Right atrium auricular region (tissue), 2 donors: ENCODE data around the gene POU2AF3. TPM values are rescaled to one million over a fixed set of nuclear protein-coding genes. Genes with fewer than 3 reads are reported as not detected.

Experiments
- DNase-seq: peaks from one replicate; pipeline ENCODE4 v3.0.0-alpha.2; 2019; ENCODE audit warnings: low spot score
- H3K27ac ChIP-seq, 2 donors: fragments of 200-600 bp; sonication (generic); 1 replicate in 1 of 2; 2 replicates in 1 of 2; pipeline ENCODE4 v1.5.1; 2016 to 2019
- H3K27me3 ChIP-seq, 2 donors: fragments of 200-600 bp; sonication (generic); one replicate each; pipeline versions ENCODE4 v1.5.1 to v1.6.0; 2017 to 2019
- H3K36me3 ChIP-seq: fragments of 200-600 bp; sonication (generic); one replicate; pipeline ENCODE4 v1.5.1; 2016
- H3K4me1 ChIP-seq, 2 donors: fragments of 200-600 bp; sonication (generic); one replicate each; pipeline versions ENCODE4 v1.5.1 to v1.6.0; 2017 to 2019
- H3K4me3 ChIP-seq, 2 donors: fragments of 200-600 bp; sonication (generic); 1 replicate in 1 of 2; 2 replicates in 1 of 2; pipeline ENCODE4 v1.5.1; 2017 to 2019; ENCODE audit warnings: mild to moderate bottlenecking in 1 of 2, moderate library complexity in 1 of 2
- H3K9me3 ChIP-seq, 2 donors: fragments of 200-600 bp; sonication (generic); one replicate each; pipeline ENCODE4 v1.5.1; 2019
- total RNA-seq, 2 donors: library from RNA; depleted of rRNA; stranded (reverse); fragments of >200 nt; gene quantifications; one replicate each; pipeline ENCODE4 v1.1.0, GENCODE V29; 2016
- TF ChIP-seq, protein P1 (sequence below), 2 donors: fragments of 200-600 bp; sonication (generic); IDR thresholded peaks; one replicate each; pipeline ENCODE4 v1.5.1; 2019; ENCODE audit warnings: antibody characterized with exemption in 2 of 2

POU2AF3 gene
- total RNA-seq, 2 donors from 2014 or later = 0.47 TPM; not detected in 1

- no peak overlapping the region for H3K4me3 ChIP-seq
- H3K9me3 ChIP-seq = no peaks in the 10 kb centered on the region
- H3K4me1 ChIP-seq = no peaks in the 10 kb centered on the region
- TF ChIP-seq, protein P1, sequence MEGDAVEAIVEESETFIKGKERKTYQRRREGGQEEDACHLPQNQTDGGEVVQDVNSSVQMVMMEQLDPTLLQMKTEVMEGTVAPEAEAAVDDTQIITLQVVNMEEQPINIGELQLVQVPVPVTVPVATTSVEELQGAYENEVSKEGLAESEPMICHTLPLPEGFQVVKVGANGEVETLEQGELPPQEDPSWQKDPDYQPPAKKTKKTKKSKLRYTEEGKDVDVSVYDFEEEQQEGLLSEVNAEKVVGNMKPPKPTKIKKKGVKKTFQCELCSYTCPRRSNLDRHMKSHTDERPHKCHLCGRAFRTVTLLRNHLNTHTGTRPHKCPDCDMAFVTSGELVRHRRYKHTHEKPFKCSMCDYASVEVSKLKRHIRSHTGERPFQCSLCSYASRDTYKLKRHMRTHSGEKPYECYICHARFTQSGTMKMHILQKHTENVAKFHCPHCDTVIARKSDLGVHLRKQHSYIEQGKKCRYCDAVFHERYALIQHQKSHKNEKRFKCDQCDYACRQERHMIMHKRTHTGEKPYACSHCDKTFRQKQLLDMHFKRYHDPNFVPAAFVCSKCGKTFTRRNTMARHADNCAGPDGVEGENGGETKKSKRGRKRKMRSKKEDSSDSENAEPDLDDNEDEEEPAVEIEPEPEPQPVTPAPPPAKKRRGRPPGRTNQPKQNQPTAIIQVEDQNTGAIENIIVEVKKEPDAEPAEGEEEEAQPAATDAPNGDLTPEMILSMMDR (IDR thresholded peaks at IDR 0.05) = no peak
- H3K36me3 ChIP-seq = no peaks in the 10 kb centered on the region
- DNase-seq = no peak
- no peak overlapping the region for H3K27ac ChIP-seq
- no peaks in the 10 kb centered on the region for H3K27me3 ChIP-seq
Measured at GRCh38 chr11:111352935-111353710, 54.8 kb downstream of the POU2AF3 start.

DNA sequence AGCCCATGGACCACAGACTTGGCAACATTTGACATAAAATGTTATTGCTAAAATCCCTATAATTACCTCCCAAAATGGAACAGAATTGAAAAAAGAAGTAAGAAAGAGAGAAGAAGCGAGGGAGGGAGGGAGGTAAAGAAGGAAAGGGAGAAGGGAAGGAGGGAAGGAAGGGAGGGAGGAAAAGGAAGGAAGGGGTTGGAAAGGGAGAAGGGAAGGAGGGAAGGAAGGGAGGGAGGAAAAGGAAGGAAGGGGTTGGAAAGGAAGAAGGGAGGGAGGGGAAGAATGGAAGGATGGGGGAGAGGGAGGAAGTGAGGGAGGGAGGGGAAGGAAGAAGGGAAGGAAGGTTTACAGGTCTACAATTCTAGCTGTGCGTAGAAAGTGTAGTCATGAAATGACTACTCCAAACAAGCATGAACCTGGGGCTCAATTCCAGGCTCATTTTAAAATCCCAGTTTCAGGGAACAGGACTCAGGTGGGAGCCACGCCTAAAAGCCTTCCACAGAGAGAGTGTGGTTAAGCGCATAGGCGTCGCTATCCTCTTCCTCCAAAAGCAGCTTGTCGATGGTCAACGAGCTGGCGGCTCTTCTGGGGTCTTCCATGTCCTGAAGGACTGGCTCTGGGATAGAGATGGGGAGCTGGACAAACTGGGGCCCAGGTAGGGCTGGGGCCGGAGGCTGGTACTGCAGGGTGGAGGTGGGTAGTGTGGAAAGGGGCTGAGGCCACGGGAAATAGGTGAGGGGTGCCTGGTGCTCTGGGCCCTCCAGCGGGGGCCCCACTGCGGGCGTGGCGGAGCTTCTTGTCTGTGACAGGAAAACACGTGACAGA is 55.6 kb downstream of the POU2AF3 start:
- TF ChIP-seq, protein P1 (IDR thresholded peaks at IDR 0.05) = no peak
- no peak for DNase-seq
- H3K9me3 ChIP-seq = no peaks in the 10 kb centered on the region
- H3K27me3 ChIP-seq = no peaks in the 10 kb centered on the region
- H3K36me3 ChIP-seq = no peaks in the 10 kb centered on the region
- H3K27ac ChIP-seq = no peak overlapping the region
- H3K4me3 ChIP-seq = no peak overlapping the region
- no peaks in the 10 kb centered on the region for H3K4me1 ChIP-seq

DNA sequence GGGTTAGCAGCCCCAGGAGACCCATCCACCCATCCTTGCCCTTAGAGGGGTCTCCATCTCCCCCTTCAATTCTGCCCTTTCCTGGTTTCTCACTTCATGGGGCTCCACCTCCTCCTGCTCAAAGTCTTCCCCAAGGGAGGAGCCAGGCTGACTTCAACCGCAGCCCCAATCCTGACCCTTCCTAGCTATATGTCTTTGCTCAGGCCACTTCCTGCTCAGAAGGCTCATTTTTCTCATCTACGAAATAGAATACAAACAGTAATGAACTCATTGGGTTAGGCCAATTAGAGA is 56.2 kb downstream of the POU2AF3 start:
- TF ChIP-seq, protein P1 (IDR thresholded peaks at IDR 0.05) = no peak
- no peak for DNase-seq
- H3K9me3 ChIP-seq = no peaks in the 10 kb centered on the region
- H3K4me3 ChIP-seq = no peak overlapping the region
- no peaks in the 10 kb centered on the region for H3K4me1 ChIP-seq
- H3K36me3 ChIP-seq = no peaks in the 10 kb centered on the region
- no peak overlapping the region for H3K27ac ChIP-seq
- H3K27me3 ChIP-seq = no peaks in the 10 kb centered on the region

DNA sequence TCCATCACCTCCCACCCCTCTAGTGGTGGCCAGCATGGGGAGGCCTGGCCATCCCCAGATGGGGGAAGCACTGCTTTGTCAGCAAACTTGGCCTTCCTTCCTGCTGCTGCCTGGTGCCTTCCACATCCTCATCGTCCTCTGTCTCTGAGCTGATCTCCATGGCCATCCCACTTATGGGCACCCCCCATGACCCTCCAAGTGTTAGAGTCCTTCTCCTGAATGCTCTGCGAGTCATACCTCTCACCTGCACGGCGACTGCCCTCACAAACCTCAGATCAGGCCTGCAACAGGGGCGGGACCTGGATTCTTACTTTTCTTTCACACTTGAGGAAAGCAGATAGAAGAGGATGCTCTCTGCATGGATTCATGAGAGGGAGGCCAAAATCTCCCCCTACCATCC is 56.8 kb downstream of the POU2AF3 start:
- no peak overlapping the region for H3K4me3 ChIP-seq
- no peak for DNase-seq
- no peaks in the 10 kb centered on the region for H3K4me1 ChIP-seq

GRCh38 chr11:111355956-111356659 is 57.8 kb downstream of the POU2AF3 start:
- Histone ChIP-seq H3K4me3 (no peak overlapping the region), H3K27me3 (no peaks in the 10 kb centered on the region), H3K9me3 (no peaks in the 10 kb centered on the region), H3K36me3 (no peaks in the 10 kb centered on the region), H3K27ac (no peak overlapping the region), H3K4me1 (no peaks in the 10 kb centered on the region)
- no peak for DNase-seq
- TF ChIP-seq, protein P1 (IDR thresholded peaks at IDR 0.05) = no peak

More for the DNA sequence above, 56.8 kb downstream of the POU2AF3 start:
- Histone ChIP-seq H3K9me3 (no peaks in the 10 kb centered on the region), H3K27ac (no peak overlapping the region), H3K27me3 (no peaks in the 10 kb centered on the region), H3K36me3 (no peaks in the 10 kb centered on the region)
- TF ChIP-seq, protein P1 (IDR thresholded peaks at IDR 0.05) = no peak
